LNCaP clone FGC (cell line): ENCODE results near the gene PRR12.

ENCODE experiments used
- DNase-seq: peaks from one replicate; pipeline ENCODE4 v3.0.0-alpha.2; 2011; ENCODE audit warnings: low read depth
- H3K4me3 ChIP-seq: 2 replicates; pipeline ENCODE4 v1.5.1; 2011; ENCODE audit warnings: mild to moderate bottlenecking, low read depth, low read length, control low read depth
- CTCF ChIP-seq: IDR thresholded peaks from 2 replicates; pipeline ENCODE4 v1.5.1; 2012; ENCODE audit warnings: mild to moderate bottlenecking; ENCODE audit not compliant: control insufficient read depth, insufficient read depth; ENCODE audit errors: extremely low read depth

PRR12 gene

GRCh38 chr19:49637821-49638738 is 47.1 kb downstream of the PRR12 start:
- peak; percentile 52 for DNase-seq
- TF ChIP-seq CTCF, result no peak
- no peak overlapping the region for H3K4me3 ChIP-seq

GRCh38 chr19:49639401-49640112 is 48.6 kb downstream of the PRR12 start:
- TF ChIP-seq CTCF, result no peak
- peak overlapping the region; percentile 57 for H3K4me3 ChIP-seq
- DNase-seq, result no peak

GRCh38 chr19:49640113-49640898 is 49.3 kb downstream of the PRR12 start, which contains the start of gene RRAS:
TSS of gene RRAS (minus strand) at chr19:49640143. CDS start at chr19:49640098, 45 bp downstream.
- peak; percentile 99 for DNase-seq
- H3K4me3 ChIP-seq, result peak within 1 kb of the TSS; percentile 91
- no peak for TF ChIP-seq CTCF

GRCh38 chr19:49641688-49642491 is 50.9 kb downstream of the PRR12 start, which contains the start of gene SCAF1:
TSS of gene SCAF1 (plus strand) at chr19:49642209. CDS start at chr19:49645027, 2,818 bp downstream.
- peak within 1 kb of the TSS; percentile 91 for H3K4me3 ChIP-seq
- no peak for TF ChIP-seq CTCF
- peak; percentile 98 for DNase-seq

GRCh38 chr19:49642492-49643035 is 51.6 kb downstream of the PRR12 start:
- TF ChIP-seq CTCF, result no peak
- H3K4me3 ChIP-seq, result peak overlapping the region; percentile 91
- DNase-seq, result no peak
